NCI-H2029 treated with DMSO at 0.1 percent for 48 hours (cell line): ENCODE results near the gene PIM1.

ENCODE experiments used
- DNase-seq: peaks from one replicate; lab custom pipeline; 2025; lab: John Stamatoyannopoulos, UW

PIM1 gene

DNA sequence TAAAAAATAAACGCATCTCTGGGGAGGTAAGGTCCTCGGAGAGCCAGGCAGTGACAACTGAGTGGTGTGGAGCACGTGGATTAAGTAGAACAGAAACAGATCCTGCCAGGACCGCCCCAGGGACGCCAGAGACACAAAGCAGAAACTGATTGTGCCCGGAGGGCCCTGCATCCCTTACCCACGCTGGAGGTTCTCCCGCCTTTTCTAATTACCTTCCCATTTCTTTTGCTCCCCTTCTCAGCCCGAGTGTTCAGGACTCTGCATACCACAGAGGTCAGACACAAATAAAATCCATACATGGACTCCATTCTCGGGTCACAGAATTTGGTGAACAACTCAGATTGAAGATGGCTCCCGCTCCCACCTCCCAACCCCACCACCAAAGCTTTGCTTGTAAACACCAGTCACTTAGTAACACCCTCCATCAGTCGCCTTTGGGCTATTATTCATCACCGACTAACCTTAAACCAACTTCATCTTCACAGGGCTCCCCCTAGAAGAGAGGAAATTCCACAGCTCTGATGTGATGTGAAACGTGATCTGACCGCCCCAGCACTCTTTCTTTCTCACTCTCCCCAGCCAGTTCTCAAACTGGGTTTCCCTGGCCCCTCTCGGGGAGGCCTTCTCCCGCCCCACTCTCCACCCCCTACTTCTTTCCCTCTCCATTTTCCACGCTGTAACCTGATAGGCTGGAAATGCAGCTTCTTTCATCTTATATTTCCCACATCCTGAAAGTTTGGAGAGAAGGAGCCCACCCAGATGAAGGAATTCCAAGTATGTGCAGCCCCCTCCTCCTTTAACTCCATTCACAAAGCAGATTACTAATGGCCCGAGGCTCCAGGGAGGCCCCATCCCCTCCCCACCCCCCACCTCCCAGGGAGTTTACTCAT is 32.5 kb upstream of the PIM1 start:
- DNase-seq, result no peak

DNA sequence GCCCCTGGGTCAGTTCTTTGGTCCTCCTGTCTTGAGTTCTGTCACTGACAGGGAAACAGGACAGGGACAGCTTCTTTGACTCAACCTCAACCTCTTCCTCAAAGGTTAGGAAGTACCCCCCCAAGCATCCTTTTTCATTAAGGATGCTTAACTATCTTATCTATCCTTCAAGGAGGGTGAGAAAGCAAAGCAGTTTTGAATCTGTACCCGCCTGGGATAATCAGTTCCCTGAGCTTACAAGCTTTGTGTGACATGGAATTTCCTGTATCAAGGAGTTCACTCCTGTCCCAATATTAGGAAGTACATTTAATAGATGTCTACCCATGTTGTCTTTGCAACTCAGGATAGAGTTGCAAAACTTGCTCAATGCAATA is 31.1 kb upstream of the PIM1 start:
- no peak for DNase-seq

DNA sequence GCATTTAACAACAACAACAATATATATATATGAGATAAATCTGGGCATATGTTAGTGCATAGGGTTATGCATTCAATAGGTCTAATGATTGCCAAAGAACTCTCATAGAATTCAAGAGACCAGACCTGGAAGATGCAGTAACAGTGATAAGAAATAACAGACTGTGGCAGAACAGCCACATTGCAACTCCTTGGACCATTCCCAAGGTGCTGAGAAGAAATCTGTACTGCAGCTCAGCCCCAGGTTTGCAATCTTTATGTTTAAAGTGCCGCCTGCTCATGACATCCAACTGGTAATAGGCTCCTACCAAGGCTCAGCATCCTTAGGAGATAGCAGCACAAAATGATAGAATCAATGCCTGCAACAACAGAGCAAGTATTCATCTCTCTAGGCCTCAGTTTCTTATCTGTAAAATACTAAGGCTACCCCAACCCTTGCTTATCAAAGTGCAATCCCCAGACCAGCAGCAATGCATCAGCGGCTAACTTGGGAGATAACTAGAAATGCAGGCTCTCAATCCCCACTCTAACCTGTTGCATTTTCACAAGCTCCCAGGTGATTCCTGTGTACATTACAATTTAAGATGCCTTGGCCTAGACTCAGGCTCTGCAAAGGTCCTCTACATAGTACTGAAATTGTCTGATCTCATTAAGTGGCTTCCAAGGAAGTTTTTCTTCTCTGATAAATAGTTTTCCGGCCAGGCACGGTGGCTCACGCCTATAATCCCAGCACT is 30.6 kb upstream of the PIM1 start:
- DNase-seq, result no peak

DNA sequence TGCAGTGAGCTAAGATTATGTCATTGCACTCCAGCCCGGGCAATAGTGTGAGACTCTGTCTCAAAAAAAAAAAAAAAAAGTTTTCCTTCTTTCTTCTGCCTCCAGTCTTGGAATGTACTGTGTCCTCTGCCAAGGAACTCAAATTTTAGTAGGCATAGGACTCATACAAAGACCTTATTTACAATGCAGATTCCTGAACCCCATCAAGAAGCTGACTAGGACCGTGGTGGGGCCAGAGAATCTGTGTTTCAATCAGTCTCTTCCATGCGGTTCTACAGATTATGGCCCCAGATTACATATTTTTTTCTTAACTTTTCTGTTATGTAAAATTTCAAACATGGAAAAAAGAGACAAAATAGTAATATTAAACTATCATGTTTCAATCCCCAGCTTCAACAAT is 29.8 kb upstream of the PIM1 start:
- no peak for DNase-seq

DNA sequence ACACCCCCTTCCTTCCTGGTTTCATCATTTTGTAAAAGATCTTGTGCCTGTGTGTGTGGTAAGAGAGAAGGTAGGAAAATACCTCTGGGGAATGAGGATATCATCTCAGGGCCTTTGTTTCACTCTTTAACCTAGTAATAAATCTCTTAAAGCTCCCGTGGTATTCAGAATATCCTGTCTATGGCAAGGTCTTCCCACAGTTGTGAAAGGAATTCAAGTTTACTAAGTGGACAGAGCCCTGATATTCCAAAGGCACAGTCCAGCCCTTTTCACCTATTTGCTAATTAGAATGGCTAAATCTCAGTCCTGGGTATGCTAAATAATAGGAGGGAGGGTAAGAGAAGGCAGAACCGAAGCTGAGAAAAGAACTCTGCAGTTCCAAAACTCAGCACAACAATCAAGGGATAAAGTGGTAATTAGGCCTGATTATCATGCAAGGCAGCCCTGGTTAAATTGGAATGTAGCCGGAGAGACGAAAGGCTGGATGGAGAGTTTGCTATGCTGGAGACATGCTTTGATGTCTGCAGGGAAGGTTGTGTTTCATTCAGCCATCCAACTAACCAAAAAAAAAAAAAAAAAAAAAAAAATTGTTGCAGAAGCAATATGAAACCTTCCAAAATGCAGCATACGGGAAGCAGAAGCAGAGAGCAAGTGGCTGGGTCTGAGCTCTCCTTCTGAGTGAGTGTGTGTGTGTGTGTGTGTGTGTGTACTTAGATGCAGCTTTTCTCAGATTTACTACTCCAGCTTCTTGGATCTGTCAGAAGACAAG is 28.5 kb upstream of the PIM1 start:
- no peak for DNase-seq

DNA sequence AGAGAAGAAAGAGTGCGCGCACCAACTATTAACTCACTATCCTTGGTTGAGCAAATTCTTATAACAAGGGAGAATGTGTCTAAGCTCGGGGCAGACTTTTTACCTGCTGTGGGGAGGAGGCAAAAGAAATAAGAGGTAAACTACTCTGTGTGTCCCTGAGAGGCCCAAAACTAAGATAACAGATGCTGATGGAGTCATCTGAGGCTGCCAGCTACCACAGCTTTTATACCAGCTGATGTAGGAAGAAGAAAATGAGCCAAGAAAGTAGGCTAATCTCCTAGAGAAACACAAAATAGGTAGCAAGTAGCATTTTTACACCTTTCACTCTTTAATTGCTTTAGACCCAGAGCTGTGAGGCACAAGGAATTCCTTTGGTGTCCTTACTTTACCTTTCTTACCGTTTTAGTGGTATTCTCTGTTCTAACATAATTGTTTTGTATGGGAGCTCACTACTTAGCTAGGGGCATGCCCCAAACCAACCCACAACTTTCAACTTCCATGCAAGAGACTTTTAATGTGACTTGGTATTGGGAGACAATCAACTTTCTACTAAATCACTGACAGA is 27.8 kb upstream of the PIM1 start:
- DNase-seq, result no peak

DNA sequence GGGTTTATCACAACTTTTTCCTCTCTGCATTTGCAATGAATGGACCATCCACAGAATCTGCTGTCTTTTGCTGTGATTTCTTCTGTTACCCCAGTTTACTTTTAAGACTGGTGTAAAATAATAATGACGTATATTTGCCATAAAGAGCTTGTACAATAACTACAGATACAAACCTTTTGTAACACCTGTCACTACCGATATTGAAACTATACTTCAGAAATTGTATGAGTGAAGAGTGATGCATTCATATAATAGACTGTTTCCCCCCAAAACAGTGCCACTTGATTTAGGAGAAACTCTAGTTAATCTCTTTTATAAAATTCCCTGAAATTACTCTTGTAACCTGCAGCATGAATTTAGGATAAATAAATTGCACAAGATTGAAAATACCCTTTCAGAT is 26.4 kb upstream of the PIM1 start:
- DNase-seq, result no peak

DNA sequence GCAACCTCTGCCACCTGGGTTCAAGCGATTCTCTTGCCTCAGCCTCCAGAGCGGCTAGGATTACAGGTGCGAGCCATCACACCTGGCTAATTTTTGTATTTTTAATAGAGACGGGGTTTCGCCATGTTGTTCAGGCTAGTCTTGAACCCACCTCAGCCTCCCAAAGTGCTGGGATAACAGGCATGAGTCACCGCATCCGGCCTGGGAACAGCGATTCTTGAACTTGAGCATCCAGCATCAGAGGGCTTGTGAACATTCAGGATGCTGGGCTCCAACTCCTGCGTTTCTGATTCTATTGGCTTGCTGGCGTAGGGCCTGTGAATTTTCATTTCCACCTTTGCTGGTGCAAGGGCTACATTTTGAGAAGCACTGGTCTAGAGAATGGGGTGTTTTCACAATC is 24.5 kb upstream of the PIM1 start:
- no peak for DNase-seq

DNA sequence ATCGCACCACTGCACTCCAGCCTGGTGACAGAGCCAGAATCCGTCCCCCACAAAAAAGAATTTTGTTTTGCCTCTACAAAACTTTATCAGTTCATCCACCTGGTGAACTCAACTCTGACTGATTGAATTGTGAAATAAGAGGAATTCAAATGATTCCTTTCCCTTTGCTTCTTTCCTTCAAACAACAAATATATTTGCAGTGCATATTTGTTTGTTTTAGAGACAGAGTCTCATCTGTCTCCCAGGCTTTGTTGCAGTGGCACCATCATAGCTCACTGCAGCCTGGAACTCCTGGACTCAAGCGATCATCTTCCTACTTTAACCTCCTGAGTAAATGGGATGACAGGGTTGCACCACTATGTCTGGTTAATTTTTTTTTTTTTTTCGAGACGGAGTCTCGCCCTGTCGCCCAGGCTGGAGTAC is 23.2 kb upstream of the PIM1 start:
- no peak for DNase-seq

DNA sequence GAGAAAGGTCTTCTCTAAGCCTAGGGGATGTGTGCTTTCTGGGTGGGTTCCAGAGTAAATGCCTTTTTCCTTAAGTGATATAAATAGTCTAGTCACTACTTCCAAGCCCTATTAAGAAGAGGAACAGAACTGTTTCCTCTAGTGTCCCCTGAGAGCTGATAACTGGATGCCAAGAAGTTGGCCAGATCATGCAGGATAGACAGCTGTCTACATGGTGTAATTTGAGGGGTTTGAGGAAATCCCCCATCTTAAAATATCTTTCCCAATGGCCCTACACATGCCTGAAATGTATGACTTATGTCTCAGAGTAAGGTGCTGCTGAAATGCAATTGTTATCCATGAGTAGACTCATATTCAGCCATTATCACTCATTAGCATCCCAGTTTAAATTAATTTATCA is 20.2 kb upstream of the PIM1 start:
- DNase-seq, result no peak

DNA sequence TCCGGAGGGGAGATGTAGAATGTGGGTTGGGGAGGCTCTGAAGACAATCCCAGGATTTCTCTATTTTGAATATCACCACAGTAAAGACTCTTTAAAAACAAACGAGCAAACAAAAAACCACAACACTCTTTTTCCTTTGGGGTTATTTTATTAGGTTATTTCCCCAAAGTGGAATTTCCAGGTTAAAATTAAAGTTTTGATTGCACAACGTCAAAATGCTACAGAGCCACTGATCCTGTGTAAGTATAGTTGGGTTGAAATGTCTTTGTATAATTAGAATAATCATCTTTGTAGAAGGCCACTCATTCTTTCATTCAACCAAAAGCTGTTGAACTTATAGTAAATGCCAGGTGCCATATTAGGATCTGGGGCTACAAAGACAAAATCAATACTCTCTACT is 19.6 kb upstream of the PIM1 start:
- no peak for DNase-seq

DNA sequence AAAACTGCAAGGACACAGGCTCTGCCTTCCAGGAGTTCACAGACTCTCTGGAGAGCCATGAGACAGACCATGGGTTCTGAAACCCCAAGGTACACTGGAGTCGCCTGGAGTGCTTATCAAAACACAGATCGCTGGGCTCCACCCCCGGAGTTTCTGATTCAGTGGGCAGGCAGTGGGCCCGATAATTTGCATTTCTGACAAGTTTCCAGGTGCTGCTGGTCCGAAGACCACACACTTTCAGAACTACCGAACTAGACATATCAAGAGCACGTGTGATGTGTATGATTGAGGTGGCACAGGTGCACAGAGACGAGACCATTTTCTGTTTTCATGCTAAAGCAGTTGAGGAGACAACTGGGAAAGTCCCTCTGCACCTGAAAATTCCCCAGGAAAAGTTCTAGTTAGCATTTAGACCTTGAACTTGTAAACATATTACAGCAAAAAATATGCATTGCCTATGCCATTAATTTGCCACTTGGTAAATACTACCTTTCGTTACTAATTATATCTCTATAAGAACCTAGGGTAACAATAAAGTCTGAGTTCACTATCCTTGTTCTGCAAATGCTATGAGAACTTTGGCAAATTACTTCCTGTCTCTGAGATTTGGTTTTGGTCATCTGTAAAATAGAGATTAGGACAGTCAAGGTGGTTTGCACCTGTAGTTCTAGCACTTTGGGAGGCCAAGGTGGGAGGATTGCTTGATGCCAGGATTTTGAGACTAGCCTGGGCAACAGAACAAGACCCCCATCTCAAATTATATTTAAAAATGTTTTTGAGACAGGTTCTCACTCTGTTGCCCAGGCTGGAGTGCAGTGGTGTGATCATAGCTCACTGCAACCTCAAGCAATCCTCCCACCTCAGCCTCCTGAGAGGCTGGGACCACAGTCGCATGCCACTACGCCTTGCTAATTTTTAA is 14.3 kb upstream of the PIM1 start:
- DNase-seq, result no peak

DNA sequence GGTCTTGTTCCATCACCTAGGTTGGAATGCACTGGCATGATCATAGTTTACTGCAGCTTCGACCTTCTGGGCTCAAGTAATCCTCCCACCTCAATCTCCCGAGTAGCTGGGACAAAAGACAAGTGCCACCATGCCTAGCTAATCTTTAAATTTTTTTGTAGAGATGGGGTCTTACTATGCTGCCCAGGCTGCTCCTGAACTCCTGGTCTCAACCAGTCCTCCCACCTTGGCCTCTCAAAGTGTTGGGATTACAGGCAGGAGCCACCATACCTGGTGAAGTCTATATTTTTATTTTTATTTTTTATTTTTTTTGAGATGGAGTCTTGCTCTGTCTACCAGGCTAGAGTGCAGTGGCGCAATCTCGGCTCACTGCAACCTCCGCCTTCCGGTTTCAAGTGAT is 11.4 kb upstream of the PIM1 start:
- DNase-seq, result no peak

DNA sequence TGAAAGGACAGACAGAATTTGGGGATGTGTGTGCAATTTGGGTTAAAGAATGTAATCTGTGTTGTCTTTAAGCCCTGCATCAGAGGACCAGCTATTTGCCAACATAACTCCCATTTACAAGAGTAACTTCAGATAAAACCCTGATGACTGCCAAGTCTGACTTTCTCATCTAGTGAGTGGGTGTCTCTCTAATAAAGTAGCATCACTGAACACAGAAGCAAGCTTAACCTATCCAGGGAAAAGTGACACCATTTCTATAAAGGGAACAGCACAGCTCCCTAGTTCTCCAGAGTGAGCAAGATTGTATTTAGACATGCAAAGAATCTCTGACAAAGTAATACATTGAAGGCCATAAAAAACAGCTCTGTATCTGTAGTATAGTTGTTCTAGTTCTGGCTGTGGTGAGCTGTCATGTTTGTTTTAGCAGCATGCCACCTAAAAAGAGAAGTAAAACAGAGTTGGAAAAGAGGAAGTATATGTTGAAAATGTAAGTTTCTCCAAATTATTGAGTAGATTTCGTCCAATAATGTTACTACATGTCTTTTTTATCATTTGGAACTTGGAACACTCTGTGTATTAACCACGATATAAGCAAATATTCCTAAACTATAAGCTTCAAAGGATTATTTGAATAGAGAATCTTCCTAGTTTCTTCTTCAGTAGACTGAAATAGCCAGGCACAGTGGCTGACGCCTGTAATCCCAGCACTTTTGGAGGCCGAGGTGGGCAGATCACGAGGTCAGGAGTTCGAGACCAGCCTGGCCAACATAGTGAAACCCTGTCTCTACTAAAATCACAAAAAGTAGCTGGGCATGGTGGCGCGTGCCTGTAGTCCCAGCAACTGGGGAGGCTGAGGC is 8.8 kb upstream of the PIM1 start:
- no peak for DNase-seq

DNA sequence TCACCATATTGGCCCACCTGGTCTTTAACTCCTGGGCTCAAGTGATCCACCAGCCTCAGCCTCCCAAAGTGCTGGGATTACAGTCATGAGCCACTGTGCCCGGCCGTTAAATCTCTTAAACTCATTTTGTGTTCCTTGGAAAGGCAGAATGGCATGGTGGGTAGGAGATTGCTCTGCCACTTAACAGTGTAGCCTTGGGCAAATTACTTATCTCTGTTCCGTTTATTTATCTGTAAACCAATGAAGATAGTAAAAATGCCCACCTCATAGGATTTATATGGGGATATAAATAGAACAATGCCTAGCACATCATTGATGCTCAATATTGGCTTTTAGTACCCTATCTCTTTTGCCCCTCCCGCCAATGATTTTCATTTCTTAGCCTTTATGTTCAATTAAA is 7.2 kb upstream of the PIM1 start:
- DNase-seq, result no peak

DNA sequence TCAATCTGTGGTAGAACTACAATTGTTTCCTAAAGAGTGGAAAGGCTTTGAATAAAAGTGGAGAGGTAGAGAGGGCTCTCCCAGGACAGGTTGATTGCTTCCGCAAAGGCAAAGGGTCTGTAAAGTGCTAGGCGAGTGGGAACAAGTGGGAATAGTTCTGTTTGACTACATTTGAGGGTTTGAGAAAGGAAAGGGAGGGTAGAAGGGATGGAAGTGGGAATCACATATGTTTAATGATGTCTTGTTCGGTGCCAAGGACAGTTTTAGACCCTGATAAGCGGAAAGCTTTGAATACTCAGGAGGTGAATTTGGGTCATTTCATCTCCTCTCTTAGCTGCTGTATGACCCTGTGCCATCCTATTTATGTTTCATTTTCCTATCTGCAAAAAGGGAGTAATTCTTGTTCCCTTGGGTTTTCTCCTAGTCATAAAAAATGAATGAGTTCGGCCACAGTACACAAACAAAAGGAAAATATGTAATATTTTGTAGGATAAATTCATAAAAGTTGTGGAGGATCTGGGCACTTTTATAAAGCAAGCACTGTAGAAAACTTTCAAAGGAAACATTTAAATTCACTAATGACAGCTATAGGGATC is 1.7 kb upstream of the PIM1 start:
- DNase-seq, result no peak

DNA sequence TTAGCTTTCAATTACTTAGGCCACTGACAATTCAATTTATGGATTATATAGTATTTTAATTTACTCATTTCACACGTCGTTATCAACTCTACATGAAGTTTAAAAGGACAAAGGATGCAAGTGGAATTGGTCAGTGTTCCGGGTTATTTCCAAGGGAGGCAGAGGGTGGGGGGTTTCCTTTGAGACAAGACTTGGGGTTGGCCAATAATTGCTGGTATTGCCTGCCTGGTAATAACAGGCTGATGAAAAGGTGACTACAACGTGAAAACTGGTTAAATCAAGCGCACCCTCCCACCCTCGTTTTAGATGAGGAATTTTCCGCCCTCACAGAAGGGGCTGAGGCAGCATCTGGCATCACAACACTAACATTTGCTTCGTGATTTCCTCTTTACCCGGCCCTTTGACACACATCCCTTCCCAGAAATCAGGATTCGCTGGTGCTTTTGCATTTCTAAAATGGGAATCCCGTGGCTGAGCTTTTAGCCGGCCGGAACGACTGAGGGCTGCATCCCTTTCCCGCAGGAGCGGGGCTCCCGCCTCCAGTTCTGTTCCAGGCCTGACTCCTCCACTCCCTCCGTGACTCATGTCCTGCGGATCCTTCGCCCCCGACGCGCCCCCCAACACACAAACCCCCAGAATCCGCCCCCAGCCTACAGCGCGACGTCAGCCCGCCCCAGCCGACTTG is 999 bp upstream of the PIM1 start:
- DNase-seq, result no peak

DNA sequence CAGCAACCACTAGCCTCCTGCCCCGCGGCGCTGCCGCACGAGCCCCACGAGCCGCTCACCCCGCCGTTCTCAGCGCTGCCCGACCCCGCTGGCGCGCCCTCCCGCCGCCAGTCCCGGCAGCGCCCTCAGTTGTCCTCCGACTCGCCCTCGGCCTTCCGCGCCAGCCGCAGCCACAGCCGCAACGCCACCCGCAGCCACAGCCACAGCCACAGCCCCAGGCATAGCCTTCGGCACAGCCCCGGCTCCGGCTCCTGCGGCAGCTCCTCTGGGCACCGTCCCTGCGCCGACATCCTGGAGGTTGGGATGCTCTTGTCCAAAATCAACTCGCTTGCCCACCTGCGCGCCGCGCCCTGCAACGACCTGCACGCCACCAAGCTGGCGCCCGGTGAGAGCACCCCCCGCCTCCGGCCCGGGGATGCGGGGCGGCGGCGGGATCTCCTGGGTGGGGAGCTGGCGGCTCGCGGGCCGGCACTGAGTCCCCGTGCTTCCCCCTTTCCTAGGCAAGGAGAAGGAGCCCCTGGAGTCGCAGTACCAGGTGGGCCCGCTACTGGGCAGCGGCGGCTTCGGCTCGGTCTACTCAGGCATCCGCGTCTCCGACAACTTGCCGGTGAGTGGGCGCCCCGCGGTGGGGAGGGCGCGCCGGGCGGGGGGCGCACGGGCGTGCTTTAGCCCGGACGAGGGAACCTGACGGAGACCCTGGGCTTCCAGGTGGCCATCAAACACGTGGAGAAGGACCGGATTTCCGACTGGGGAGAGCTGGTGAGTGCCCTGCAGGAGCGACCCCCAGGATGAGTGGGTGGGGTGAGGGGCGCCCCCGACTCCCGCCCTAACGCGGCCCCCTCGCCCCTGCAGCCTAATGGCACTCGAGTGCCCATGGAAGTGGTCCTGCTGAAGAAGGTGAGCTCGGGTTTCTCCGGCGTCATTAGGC is 585 bp downstream of the PIM1 start:
- no peak for DNase-seq
